Right lobe of liver (tissue), 6 donors: Measurements from ENCODE around the gene ESPL1. TPM values are rescaled to one million over a fixed set of nuclear protein-coding genes. Genes with fewer than 3 reads are reported as not detected.

Source experiments
- ATAC-seq, 4 donors: fragments of 200-7000 bp; cut with Tn5 transposase; one replicate each; pipeline ENCODE4 v1.9.1; 2020; ENCODE audit warnings: mild to moderate bottlenecking in 4 of 4, moderate library complexity in 4 of 4
- DNase-seq, 3 donors: peaks; one replicate each; pipeline ENCODE4 v3.0.0-alpha.2; 2020
- H3K27ac ChIP-seq, 3 donors: fragments of 200-600 bp; one replicate each; pipeline ENCODE4 v1.8.0; 2022
- H3K27me3 ChIP-seq, 2 donors: fragments of 200-600 bp; one replicate each; pipeline ENCODE4 v1.8.0; 2022
- H3K36me3 ChIP-seq, 4 donors: fragments of 200-600 bp; sonication (generic) in 1 of 4; one replicate each; pipeline versions ENCODE4 v1.5.1 to v1.8.0; 2017 to 2022; ENCODE audit warnings: control low read depth in 1 of 4
- H3K4me1 ChIP-seq, 4 donors: fragments of 200-600 bp; sonication (generic) in 1 of 4; one replicate each; pipeline versions ENCODE4 v1.5.1 to v1.8.0; 2017 to 2022; ENCODE audit warnings: control low read depth in 1 of 4
- H3K4me3 ChIP-seq, 3 donors: fragments of 200-600 bp; one replicate each; pipeline ENCODE4 v1.8.0; 2022
- H3K9me3 ChIP-seq, 4 donors: fragments of 200-600 bp; sonication (generic) in 1 of 4; one replicate each; pipeline versions ENCODE4 v1.5.1 to v1.8.0; 2017 to 2022; ENCODE audit warnings: control low read depth in 1 of 4
- POLR2A ChIP-seq: fragments of 450-650 bp; IDR thresholded peaks from one replicate; pipeline ENCODE4 v1.6.1; 2017; ENCODE audit warnings: antibody characterized with exemption, mild to moderate bottlenecking
- WGBS: methylation state at CpG from one replicate; pipeline ENCODE4 v1.1.6; 2018; ENCODE audit warnings: low coverage, low lambda C conversion rate; ENCODE audit not compliant: insufficient coverage; ENCODE audit errors: missing lambda C conversion rate; 5-methylcytosine and 5-hydroxymethylcytosine counted together
- intact Hi-C, 2 donors: fragments of 100-400 bp; cut with DNase I; formaldehyde crosslinking; loops; one replicate each; pipeline versions ENCODE4 v1.11.2 to v1.14.1; 2022
- total RNA-seq, 6 experiments: library from RNA; depleted of rRNA in 2 of 6; stranded (reverse); fragments of >200 nt in 2 of 6; fragmentation: NEBNext Ultra II Directional in 3 of 6; extraction: Animal tissue kit (Norgen Biotek cat#: 25700) in 3 of 6; gene quantifications; one replicate each; pipeline versions ENCODE4 v1.1.0 to v1.2.4, GENCODE V29; 2016 to 2023
- TF ChIP-seq, protein P1 (sequence below), 4 donors: fragments of 200-600 bp in 3 of 4; fragments of 450-650 bp in 1 of 4; IDR thresholded peaks; one replicate each; pipeline versions ENCODE4 v1.5.1 to v1.8.0; 2016 to 2022; ENCODE audit warnings: antibody characterized with exemption in 4 of 4, mild to moderate bottlenecking in 2 of 4
- donor health status: DM: no; HTN: yes; CAD: no.
- donor health status: DM: no; HTN: no; CAD: no.
- donor health status: DM: no; HTN: no; CAD: no.
- donor health status: DM: no; HTN: yes; CAD: no.
- donor health status: DM: no; HTN: yes; CAD: no.

Gene ESPL1
- total RNA-seq, 6 experiments from 2014 or later = 0.04 to 15.0 (median 4.5) TPM

DNA sequence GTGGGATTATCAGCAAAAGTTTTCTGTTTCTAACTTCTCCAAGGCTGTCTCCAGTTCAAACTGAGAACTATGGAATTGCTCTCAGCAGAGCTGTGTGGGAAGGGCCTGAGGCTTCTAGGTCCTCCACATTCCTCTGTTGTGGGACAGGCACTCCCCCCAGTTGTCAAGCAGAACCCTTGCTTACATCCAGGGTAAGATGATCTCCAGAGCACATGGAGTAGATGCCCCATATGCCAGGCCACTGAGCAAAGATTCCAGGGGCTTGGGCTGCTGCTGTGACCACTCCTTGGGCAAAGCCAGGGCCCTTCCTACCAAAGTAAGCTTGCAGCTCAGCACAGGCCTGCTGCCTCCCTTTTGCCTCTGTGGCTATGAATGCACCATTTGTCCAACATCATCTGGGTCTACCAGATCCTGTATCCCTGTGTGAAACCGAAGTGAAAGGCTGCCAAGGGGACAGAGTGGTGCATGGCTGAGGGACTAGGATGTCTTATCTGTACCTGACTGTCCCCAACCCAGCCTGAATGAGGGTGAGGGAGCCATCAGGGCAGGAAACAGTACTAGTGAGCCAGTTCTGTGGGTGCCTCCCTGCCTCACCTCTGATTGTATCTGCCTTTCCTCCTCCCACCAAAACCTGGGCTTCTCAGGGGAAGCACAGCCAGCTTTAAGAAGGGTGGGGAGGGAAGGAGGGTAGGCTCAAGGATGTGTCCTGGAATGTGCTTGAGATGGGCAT, 13.1 kb upstream of the ESPL1 start:
- ATAC-seq (no peak), DNase-seq (no peak)
- H3K9me3 ChIP-seq = no peaks in the 10 kb centered on the region
- H3K36me3 ChIP-seq = peaks cover 0 to 8% (median under 1%) of the 10 kb centered on the region in 4 donors
- H3K4me1 ChIP-seq = peaks cover 0 to 12% (median 0%) of the 10 kb centered on the region in 4 donors
- H3K27me3 ChIP-seq = no peaks in the 10 kb centered on the region
- WGBS = 90% methylated on average over 1 of the region's 1 CpG
- TF ChIP-seq, protein P1, sequence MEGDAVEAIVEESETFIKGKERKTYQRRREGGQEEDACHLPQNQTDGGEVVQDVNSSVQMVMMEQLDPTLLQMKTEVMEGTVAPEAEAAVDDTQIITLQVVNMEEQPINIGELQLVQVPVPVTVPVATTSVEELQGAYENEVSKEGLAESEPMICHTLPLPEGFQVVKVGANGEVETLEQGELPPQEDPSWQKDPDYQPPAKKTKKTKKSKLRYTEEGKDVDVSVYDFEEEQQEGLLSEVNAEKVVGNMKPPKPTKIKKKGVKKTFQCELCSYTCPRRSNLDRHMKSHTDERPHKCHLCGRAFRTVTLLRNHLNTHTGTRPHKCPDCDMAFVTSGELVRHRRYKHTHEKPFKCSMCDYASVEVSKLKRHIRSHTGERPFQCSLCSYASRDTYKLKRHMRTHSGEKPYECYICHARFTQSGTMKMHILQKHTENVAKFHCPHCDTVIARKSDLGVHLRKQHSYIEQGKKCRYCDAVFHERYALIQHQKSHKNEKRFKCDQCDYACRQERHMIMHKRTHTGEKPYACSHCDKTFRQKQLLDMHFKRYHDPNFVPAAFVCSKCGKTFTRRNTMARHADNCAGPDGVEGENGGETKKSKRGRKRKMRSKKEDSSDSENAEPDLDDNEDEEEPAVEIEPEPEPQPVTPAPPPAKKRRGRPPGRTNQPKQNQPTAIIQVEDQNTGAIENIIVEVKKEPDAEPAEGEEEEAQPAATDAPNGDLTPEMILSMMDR (IDR thresholded peaks at IDR 0.05) = no peak
- TF ChIP-seq POLR2A = no peak
- intact Hi-C loops = no loop called here
- H3K27ac ChIP-seq = no peak overlapping the region
- no peak overlapping the region for H3K4me3 ChIP-seq

- Histone ChIP-seq H3K36me3 (peaks cover 0 to 8% (median under 1%) of the 10 kb centered on the region in 4 donors), H3K4me1 (peaks cover 0 to 10% (median 0%) of the 10 kb centered on the region in 4 donors), H3K27ac (no peak overlapping the region), H3K9me3 (no peaks in the 10 kb centered on the region), H3K4me3 (no peak overlapping the region), H3K27me3 (no peaks in the 10 kb centered on the region)
- no peak for ATAC-seq
- no peak for DNase-seq
- TF ChIP-seq, protein P1 (IDR thresholded peaks at IDR 0.05) = no peak
- TF ChIP-seq POLR2A = no peak
- intact Hi-C loops = no loop called here
- 79% methylated on average over 3 of the region's 3 CpGs for WGBS
Measured at GRCh38 chr12:53255996-53256395, 12.1 kb upstream of the ESPL1 start.

GRCh38 chr12:53258541-53259539, 9.3 kb upstream of the ESPL1 start:
- TF ChIP-seq, protein P1 (IDR thresholded peaks at IDR 0.05) = no peak
- TF ChIP-seq POLR2A = no peak
- Histone ChIP-seq H3K9me3 (no peaks in the 10 kb centered on the region), H3K4me1 (no peaks in the 10 kb centered on the region), H3K36me3 (peaks cover 0 to 3% (median 0%) of the 10 kb centered on the region in 4 donors), H3K27me3 (no peaks in the 10 kb centered on the region), H3K4me3 (no peak overlapping the region), H3K27ac (no peak overlapping the region)
- WGBS = 50% methylated on average over 7 of the region's 7 CpGs
- ATAC-seq (peak in 3 of 4 donors; percentile 25 to 30 (median 28)), DNase-seq (no peak)
- intact Hi-C loops = no loop called here

DNA sequence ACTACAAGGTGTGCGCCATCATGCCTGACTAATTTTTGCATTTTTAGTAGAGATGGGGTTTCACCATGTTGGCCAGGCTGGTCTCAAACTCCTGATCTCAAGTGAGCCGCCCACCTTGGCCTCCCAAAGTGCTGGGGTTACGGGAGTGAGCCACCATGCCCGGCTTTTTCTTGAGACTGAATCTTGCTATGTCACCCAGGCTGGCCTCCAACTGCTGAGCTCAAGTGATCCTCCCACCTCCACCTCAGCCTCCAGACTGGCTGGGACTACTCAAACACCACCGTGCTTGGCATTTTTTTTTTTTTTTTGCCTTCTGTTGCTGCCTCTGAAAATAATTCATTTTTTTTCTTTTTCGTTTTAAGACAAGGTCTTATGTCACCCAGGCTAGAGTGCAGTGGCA, 8.2 kb upstream of the ESPL1 start:
- H3K4me3 ChIP-seq = no peak overlapping the region
- WGBS = 88% methylated on average over 3 of the region's 6 CpGs
- H3K36me3 ChIP-seq = no peaks in the 10 kb centered on the region
- H3K4me1 ChIP-seq = no peaks in the 10 kb centered on the region
- no peaks in the 10 kb centered on the region for H3K27me3 ChIP-seq
- DNase-seq (no peak), ATAC-seq (no peak)
- TF ChIP-seq, protein P1 (IDR thresholded peaks at IDR 0.05) = no peak
- TF ChIP-seq POLR2A = no peak
- intact Hi-C loops = no loop called here
- no peaks in the 10 kb centered on the region for H3K9me3 ChIP-seq
- H3K27ac ChIP-seq = no peak overlapping the region
